Left lobe of liver (tissue), 2 donors: ENCODE data around the gene FNDC3B. TPM values are rescaled to one million over a fixed set of nuclear protein-coding genes. Genes with fewer than 3 reads are reported as not detected.

Experiments used
- ATAC-seq: fragments of 200-7000 bp; cut with Tn5 transposase; one replicate; pipeline ENCODE4 v1.9.1; 2020; ENCODE audit warnings: mild to moderate bottlenecking, moderate library complexity
- DNase-seq: peaks from one replicate; pipeline ENCODE4 v3.0.0-alpha.2; 2020; ENCODE audit warnings: low spot score
- total RNA-seq: library from RNA; stranded (reverse); gene quantifications from one replicate; pipeline ENCODE4 v1.2.1, GENCODE V29; 2021
- donor health status: DM: no; HTN: no; CAD: no; lungs with moderate emphysema.
- donor health status: DM: no; HTN: yes; CAD: no.

Gene FNDC3B
- total RNA-seq, 1 donor from 2014 or later: 44.6 TPM

DNA sequence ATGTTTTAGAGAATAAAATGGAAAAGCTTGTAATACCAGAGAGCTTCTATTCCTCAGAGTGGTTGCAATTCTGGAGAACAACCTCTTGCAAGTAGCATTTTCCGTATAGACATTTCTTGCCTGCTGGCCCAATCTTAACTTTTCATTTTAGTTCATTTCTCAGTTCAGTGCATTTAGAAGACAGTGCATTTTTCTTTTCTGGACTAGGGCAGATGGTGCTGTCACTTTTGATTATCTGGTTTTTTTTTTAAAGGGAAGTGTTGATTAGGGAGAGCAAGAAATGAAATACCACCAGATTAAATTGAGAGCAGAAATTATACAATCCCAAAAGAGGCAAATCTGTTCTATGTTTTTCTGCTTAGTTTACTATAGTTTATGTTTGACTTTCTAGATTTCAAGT is 236.2 kb downstream of the FNDC3B start:
- no peak for ATAC-seq
- DNase-seq: no peak

DNA sequence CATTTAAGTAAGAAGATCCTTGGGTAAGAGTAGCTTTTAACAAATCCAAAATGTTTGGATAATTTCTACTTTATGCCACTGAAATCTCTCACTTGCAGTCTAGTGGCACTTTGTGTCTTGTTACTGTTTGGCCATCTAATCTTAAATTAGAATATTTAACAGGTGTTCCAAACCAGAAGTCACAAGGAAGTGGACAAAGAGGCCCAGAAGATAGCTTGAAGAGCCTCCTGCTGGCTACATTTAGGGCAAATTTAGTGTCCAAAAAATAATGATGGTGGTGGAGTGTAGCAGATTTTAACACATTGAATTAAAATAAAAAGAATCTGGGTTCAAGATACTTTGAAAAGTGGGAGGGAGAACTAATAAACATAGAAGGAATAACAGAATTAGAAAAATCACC is 236.7 kb downstream of the FNDC3B start:
- no peak for DNase-seq
- ATAC-seq: no peak

DNA sequence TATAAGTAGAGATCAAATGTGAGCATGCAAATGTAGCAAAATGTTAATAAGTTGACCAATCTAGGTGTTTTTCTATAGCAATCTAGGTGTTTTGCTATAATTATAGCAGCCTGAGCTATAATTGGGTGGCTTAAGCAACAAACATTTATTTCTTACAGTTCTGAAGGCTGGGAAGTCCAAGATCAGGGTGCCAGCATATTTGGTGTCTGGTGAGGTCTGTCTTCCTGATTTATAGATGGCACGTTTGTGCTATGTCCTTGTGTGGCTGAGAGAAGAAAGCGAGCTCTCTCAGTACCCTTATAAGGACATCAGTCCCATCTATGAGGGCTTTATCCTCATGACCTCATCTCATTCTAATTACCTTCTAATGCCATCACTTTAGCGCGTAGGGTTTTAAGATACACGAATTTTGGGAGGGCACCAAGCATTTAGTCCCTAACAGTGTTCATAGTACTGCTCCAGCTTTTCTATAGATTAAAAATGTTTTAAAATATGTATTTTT is 237.8 kb downstream of the FNDC3B start:
- ATAC-seq: no peak
- no peak for DNase-seq

DNA sequence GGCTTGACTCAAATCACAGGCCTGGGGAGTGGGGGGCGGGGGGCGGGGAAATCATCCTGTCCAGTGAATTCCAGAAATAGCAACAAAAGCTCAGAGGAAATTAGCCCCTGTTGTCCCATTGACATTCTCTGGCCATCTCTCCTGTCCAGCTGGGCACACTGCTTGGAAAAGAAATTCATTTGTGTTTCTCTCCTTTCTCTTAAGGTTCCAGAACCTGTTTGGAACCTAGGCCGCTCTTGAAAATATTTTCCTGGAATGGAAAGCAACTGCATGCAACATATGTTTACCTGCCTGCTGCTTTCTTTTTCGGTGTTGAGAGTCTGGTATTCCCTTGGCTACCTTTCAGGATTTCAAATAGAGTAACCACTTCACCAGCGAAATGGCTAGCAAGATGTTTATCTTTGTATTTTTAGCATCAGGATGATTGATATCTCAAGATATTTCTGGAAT is 239.8 kb downstream of the FNDC3B start:
- DNase-seq: no peak
- peak; percentile 76 for ATAC-seq

DNA sequence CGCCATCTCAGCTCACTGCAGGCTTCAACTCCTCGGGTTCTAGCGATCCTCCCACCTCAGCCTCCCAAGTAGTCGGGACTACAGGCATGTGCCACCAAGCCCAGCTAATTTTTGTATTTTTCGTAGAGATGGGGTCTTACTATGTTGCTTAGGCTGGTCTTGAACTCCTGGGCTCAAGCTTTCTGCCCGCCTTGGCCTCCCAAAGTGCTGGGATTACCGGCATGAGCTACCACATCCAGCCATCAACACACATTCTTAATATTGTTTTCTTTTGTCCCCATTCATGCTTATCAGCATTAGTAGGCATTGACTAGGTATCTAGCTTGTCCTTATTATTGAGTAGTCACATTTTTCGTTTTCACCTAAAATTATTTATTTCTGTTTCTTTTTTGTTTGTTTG is 240.6 kb downstream of the FNDC3B start:
- DNase-seq (no peak), ATAC-seq (no peak)

DNA sequence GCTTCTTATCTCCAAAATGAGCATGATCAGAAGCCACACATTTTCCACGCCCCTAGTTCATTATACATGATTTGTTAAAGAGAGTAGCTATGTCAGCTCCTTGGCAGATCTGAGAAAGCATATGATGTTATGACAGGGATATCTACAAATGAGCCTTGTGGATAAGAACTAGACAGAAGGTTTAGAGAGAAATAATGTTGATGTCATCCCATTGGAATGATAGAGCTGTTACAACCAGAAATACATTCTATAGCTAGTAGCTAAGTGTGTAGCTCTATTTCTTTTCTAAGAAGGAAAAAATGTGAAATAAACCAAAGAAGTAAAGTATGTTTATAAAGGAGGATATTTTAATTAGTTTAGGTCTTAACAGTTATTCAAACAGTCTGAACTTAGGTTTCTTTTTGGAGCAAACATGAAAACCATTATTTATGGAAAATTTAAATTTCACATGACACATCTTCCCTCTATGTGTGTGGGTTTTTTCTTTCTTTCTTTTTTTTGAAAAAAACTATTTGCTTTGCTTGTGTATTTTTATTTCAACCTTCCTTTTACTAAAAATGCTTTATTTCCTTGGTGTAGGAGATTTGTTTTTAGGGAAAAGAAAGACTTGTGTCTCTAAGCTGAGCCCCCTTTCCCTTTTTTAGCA is 241.2 kb downstream of the FNDC3B start:
- no peak for ATAC-seq
- DNase-seq: no peak

DNA sequence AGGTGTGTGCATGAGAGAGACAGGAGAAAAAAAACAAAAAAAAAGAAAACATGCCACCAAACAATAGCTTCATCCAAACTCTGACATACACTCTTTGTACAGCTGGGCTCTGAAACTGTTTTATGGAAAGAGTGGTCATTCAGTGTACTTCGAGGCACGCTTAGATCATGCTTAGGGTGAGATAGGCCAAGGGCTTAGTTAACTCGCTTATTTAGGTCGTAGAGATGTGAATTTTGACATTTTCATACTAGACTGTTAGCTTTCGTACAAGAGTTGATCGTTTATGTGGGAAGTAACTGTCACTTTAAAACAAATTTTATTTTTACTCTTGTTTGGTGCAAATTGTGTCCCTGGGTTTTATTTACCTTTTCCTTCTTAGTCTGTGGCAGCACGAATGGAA is 242.5 kb downstream of the FNDC3B start:
- DNase-seq: no peak
- ATAC-seq: no peak

DNA sequence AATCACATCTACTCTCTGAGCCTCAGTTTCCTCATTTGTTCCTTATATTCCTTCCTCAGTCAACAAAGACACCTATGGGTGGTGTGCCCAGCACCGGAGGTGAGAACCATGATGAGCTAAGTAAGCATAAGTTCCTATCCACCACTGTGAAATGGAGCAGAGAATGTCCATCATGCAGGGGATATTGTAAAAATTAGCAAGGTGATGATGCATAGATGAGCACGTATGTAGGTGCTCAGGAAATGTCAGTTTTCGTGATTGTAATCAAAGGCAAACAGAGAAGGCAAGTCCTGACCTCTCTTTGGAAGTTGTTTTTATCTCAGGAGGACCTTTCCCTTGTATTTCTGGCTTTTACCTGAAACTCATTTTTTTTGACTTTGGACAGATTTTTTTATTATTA is 243.5 kb downstream of the FNDC3B start:
- no peak for ATAC-seq
- DNase-seq: no peak

DNA sequence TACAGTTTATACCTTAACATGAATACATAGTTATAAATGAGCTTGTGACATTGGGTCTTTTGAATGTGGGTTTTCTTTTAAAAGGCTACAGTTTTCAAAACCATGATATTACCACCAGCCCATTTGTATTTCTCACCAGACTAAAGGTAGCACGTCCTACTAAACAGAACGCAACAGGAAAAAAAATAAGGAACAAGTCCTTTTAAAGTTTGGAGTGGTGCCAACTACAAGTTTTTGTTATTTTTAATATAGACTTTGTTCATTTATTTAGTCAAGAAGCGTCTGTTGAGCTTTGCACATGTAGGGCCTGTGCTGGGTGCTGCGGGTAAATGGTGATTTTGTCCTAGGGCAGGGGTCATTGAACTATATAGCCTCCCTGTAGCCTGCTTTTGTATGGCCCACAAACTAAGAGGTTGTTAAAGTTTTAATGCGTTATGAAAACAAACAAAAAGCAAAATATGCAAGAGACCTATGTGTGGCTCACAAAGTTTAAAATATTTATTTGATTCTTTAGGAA is 244.5 kb downstream of the FNDC3B start:
- DNase-seq (no peak), ATAC-seq (peak; percentile 64)

DNA sequence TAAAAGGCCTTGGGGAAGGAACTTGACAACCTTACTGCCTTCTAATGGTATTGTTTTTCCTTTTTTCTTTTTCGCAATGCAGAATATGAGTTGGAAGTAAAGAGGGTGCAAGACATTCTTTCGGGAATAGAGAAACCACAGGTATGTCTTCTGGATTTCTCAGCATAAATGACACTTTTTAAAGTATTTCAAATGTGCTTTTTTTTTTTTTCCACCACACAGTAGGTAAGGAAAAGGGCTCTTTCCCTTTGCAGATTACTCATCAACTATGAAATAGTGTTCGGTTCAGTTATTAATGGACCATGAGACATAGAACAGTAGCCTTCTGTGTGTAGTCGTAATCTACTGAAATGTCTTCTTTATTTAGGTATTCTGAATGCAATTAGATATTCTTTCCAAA is 246.5 kb downstream of the FNDC3B start:
- ATAC-seq (no peak), DNase-seq (no peak)

DNA sequence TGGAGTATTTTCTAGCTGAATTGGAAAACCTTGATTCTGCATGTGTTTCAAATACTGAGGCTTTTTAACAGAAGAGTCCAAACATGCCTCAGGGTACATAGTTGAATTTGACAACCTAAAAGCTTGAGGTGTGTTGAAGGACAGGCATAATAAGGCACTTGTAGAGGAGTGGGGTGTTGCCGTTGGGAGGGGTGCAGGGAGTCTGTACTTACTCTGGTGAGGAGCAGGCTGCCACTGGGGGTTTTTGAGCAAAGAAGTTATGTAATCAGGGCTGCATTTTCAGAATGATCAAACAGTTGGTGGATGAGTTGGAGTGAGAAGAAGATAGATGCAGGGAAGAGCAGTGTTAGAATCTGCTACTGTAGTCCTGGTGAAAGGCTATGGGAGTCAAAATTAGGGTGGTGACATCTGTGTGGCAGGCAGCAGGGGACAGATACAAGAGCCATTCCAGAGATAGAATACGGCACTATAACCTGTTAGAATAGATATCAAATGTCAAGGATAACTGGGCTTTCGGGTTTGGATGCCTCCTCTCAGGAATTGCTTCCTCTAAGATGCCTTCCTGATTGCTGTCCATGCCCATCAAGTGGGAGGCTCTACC is 247.3 kb downstream of the FNDC3B start:
- DNase-seq (no peak), ATAC-seq (no peak)

DNA sequence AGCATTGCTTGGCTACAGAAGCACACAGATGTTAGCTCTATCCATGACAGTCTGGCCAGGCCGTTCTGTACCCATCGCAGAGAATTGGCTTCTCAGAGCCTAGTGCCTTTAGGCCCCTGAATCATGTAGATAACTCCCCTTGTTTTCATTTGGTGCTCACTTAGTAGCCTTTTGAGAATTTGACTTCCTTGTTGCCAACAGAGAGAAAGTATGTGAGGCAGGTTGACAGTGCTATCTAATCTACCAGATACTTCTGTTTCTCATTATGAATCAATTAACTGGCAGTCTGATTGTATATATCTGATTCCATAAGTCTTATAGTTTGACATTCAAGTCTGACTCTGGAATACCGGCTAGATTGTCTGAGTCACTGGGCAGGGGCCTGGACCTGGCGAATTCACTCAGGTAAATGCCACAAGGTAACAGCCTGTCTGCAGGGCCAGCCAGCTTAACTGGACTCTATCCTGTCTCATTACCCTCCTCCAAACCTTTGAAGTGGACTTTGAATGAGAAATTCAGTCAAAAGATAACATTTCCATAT is 248.6 kb downstream of the FNDC3B start:
- ATAC-seq: peak; percentile 83

DNA sequence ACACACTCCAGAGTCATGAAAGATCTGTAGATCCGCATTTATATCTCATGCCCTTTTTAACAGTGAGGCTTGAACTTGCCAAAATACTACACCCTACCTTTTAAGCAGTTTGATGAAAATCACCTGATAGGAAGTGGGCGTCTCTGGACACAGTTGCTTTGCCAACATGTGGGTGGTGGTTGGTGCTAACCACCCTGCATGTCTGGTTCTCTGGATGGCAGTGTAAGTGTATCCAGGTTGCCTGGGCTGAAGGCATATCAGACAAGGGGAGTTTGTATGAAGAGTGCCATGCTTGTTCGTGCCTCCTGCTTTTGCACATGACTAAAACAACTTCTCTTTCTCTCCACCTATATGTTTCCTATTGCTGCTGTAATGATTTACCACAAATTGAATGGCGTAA is 249.3 kb downstream of the FNDC3B start:
- ATAC-seq (no peak), DNase-seq (no peak)

More for the DNA sequence above, 248.6 kb downstream of the FNDC3B start:
- no peak for DNase-seq

DNA sequence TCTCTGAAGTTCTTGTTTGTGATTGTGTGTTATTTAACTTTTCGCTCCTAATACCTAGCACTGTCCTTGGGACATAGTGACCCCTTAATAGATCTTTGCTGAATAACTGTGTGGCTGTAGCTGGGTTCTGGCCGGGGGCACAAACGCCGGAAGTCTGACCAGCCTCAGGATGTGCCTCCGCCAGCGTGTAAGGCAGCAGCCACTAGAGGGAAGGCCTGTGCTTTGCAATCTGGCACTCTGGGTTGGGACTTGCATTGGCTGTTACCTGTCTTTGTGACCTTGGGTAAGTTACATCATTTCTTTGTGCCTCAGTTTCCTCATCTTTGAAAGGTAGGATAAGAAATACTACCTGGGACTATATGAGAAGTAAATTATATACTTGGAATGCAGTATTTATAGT is 250.2 kb downstream of the FNDC3B start:
- DNase-seq: no peak
- peak; percentile 62 for ATAC-seq

DNA sequence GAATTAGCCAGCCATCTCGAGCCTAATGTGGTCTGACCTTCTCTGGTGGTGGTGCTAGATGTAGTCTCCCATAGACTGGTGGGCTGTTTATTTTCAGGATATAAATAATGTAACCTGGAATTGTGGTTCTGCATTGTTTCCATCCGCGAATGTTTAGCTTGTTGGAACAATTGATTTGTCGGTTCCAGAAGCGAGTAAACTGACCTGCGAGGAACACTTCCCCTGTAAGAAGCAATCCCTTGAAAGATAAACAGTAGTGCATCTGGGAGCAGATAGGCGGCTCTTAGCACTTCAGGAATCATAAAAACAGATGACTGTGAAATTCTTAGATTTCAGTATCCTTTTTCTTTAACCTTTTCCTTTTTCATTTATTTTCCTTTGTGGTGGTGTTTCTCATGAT is 251.1 kb downstream of the FNDC3B start:
- DNase-seq: no peak
- no peak for ATAC-seq

DNA sequence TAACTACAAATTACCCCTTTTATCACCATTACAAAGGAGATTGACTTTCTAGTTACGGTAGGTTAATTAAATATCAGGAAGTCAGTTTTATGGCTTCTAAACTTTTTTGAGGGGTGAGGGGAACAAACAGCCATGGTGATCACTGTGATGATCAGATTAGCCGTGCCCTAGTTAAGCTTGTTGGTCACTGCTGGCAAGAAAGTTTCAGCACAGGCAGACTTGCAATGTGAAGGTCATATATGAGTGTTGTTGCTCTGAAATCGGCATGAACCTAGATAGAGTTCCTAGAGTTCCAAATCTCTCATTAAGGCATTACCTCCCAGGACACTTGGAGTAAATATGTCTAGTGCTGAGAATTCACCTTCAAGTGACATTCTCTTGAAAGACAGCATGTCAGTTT is 252.3 kb downstream of the FNDC3B start:
- ATAC-seq (no peak), DNase-seq (no peak)

DNA sequence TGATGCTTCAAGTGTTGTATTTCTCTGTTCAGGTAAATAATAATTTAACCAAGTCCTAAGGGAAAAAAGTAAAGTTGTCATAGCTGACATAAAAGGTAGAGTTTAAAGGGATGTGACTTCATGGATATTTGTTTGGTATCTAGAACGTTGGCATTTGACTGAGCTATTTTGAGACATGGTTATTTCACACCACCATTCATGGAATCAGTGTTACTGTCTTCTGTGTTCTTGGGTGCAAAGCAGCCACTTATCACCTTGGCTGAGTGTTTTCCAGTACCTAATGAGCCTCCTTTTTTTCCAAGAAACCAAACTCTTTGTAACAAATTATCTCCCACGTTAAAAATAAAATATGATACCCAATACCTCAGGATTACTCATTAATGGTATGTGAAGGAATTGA is 253.0 kb downstream of the FNDC3B start:
- DNase-seq (no peak), ATAC-seq (no peak)

DNA sequence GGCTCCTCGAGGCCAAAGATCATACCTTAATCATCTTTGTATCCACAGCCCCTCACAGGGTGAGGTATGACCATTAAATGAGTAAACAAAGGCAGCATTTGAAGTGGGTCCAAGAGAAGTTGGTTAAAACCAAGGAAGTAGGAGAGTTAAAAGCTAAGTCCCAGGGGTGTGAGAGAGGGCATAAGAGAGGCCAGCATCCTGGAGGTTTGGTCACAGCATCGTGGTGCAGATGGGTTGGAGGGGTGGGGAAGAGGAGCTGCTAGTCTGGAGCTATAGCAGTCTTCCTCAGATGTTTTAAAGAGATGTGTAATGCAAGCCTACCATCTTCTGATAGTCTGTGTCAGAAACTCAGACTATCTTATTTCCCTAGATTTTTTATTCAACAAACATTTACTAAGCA is 253.7 kb downstream of the FNDC3B start:
- no peak for ATAC-seq
- DNase-seq: no peak

DNA sequence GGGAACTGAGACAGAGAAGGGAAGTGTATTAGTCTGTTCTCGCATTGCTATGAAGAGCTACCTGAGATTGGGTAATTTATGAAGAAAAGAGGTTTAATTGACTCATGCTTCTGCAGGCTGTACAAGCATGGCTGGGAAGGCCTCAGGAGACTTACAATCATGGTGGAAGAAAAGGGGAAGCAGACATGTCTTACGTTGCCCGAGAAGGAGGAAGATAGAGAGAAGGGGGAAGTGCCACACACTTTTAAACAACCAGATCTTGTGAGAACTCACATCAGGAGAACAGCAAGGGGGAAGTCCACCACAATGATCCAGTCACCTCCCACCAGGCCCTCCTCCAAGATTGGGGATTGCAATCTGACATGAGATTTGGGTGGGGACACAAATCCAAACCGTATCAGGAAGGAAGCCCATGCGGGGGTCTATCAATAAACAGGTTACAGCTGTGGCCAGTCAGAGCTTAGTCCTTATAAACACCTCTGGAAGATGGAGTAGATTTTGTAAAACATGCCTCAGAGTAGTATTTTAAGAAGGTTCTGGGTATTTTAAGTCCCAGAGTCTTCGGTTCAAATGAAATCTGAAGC is 254.9 kb downstream of the FNDC3B start:
- ATAC-seq (no peak), DNase-seq (no peak)

DNA sequence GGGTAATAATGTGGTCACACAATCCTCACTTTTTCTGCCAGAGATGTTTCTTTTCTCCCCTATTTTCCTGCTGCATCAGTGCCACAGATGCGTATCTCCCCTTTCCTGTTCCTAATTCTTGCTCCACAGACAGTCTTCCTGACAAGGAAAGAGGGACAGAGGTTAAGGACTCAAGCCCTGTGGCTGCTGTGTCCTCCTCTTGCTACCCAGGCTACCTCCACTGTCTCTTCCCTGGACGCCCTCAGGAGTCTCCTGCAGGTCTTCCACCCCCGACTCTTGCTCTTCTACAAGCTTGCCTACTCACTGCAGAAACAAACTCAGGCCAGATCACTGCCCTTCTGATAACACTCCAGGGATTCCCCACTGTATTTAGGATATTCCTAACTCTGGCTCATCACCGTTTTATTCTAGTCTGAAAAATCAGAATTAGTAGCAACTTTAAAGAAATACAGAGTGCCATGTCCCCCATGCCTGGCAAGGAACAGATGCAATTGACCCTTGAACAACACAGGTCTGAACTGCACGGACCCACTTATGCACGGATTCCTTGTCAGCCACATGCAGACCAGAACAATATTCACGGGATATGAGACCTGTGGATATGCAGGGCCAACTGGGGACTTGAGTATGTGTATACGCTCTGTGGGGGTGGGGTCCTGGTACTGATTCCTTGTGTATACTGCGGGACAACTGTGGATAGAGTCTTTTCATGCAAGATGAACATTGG is 257.0 kb downstream of the FNDC3B start:
- DNase-seq (no peak), ATAC-seq (peak; percentile 22)

DNA sequence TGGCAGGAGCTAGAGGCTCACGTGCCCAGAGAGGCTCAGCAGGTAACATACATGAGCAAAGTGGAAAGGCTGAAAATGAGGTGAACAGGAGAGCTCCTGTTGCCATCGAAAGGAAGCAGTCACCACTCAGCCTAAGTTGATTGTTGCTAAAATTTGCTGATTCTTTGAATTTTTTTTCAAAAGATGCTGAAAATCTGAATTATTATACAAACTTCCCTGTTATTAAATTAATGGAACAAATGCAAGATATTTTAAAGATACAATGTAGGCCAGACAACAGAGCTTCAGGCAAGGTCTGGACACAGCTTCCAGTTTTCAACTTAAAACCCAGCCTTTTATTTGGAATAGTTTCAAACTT is 257.6 kb downstream of the FNDC3B start:
- DNase-seq (no peak), ATAC-seq (no peak)
